Iris pigment epithelial cell (primary cell): ENCODE results near the gene MIER2.

ENCODE experiments used
- DNase-seq: peaks from one replicate; pipeline ENCODE4 v3.0.0-alpha.2; 2011; ENCODE audit warnings: low read depth

MIER2 gene

GRCh38 chr19:378706-379105, 34.1 kb upstream of the MIER2 start:
- DNase-seq = no peak

- no peak for DNase-seq
These were observed 33.4 kb upstream of the MIER2 start for GRCh38 chr19:377801-378581.

DNA sequence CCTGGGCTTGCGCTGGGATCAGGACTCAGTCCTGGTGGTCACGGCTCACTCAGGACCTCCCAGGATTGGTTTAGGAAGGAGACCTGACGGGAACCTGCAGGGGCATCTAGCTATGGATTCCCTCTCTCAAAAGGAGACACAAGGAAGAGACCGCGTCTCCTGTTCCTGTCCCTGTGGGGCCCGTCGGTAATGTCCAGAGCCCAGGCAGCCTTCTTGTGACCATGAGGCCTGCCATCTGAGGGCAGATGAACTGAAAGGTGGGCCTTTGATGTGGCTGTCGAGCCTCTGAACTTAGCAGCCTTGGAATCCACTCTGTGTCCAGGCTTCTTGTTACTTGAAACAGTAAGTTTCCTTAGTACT, 31.5 kb upstream of the MIER2 start:
- DNase-seq = no peak

DNA sequence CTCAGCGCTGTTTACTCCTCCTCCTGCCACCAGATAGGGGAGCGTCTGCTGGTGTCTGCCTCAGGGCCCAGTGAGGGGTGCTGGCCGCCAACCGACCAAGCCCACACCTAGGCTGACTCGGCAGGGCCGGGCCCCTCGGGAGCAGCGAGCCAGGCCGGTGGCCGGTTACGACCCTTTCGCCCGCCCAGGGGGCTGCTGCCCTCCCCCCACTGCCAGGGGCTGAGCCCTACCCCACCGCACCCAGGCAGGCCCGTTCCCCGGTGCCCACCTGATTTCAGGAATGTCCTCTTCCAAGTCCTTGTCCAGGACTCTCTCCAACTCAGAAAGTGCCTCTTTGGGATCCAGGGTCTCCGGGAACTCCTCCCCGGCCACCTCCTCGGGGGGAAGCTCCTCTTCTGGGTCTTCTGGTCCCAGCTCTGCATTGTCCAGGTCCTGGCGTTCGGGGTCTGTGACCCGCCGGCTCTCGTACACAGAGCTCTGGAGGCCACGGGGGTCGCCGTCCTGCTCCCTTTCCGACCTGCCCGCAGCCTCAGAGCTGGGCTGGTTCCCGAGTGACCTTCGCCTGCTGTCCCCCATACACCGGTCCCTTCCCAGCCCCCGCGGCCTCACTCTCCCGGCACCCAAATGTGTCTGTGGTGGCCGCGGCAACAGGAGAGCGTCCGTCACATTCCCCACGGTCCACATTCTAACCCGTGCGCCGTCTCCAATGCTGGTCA, 31.0 kb upstream of the MIER2 start:
- no peak for DNase-seq

- DNase-seq = no peak
These were observed 30.3 kb upstream of the MIER2 start for GRCh38 chr19:374886-375235.

- DNase-seq = no peak
These were observed 29.7 kb upstream of the MIER2 start for GRCh38 chr19:374183-374885.

GRCh38 chr19:373391-374182, 29.0 kb upstream of the MIER2 start:
- DNase-seq = no peak

DNA sequence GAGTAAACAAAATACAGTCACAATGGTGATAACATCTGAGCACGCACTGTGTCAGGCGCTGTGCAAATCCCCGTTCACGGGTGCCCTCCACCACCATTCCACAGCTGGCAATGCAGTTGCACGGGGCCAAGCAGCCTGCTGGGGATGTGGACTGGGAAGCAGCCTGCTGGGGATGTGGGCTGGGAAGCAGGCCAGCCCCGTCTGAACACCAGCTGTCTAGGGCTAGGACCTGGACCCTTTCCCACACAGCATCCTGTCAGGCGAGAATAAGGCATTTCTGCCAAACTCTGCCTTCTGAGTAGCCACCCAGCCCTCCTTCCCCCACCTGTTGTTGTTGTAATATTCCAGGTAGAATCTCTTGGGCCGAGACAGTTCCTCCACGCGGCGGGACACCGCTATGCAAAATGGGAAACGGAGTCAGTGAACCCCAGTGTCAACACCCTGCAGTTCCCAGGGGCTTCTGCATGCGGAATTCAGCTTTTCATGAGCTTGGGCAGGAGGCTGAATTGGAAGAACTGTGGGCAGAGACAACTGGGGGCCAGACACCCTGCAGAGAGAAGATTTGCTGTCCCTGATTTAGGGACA, 27.8 kb upstream of the MIER2 start:
- DNase-seq = peak; percentile 50

DNA sequence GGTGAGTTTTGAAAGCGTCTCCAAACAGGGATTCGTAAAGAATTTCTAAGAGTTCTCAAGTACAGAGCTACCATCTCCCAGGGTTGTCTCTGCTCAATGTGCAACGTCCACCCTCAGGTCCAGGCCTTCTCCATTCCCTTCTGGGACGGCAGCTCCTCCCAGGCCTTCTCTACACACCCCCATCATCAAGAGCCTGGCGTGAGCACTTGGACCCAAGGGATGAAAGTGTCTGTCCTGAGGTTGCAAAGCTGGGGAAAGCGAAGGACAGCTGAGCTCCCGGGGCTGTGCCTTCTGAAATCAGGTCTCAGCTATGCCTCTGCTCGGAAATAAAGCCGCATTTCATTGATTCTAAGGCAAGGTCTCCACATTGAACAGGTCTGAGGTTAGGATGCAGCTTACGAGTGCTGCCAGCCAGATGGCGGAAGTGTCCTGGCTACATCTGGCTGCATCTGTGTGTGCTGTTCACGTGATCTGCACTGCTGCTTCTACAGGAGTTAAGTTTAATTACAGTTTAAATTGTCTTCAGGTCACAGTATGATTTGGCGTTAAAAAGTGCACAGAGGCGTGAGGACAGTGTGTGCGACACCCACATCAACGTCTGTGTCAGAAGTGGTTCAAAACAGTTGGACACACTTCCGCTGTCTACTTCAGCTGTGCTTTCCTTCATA, 27.0 kb upstream of the MIER2 start:
- DNase-seq = no peak

DNA sequence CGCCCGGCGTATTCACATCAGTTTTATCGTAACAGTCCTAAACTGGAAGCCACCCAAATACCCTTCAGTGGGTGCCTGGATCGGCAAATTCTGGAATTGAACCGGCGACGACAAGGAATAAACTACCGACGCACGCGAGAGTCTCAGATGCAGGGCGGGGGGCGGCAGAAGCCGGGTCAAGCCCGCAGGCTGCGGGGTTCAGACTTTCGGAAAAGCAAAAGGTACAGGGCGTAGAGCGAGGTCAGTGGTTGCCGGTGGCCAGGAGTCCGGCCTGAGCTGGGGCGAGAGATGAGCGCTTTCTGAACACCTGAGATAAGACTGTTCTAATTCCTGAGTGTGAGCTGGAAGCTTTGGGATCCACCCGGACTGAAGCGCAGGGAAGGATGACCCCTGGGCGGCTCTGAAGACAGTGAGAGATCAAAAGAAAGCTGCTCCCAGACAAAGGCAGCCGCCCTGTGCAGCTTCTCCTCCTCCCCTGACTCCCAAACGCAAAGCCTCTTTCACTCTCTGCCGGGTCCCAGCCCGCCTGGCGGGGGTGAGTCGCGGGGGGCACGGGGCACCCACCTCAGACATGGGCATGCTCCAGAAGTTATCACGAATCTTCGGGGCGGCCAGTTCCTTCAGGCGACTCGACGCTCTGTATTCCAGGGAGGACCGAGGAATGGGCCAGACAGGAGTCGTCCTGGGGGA, 26.2 kb upstream of the MIER2 start:
- DNase-seq = no peak

DNA sequence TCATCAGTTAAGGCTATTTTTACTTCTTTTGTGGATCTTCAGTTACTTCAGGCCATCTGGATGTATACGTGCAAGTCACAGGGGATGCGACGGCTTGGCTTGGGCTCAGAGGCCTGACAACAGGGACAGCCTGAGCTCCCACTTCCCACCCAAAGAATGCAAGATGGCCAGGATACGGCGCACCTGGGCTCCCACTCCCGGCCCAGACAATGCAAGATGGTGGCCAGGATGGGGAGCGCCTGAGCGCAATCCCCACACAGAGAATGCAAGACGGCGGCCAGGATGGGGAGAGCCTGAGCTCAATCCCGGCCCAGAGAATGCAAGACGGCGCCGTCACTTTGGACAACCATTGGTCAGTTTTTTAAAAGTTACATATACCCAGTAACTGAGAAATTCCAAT, 25.3 kb upstream of the MIER2 start:
- DNase-seq = no peak

- no peak for DNase-seq
These were observed 24.7 kb upstream of the MIER2 start for GRCh38 chr19:369256-369655.

- no peak for DNase-seq
These were observed 24.0 kb upstream of the MIER2 start for GRCh38 chr19:368630-369024.

DNA sequence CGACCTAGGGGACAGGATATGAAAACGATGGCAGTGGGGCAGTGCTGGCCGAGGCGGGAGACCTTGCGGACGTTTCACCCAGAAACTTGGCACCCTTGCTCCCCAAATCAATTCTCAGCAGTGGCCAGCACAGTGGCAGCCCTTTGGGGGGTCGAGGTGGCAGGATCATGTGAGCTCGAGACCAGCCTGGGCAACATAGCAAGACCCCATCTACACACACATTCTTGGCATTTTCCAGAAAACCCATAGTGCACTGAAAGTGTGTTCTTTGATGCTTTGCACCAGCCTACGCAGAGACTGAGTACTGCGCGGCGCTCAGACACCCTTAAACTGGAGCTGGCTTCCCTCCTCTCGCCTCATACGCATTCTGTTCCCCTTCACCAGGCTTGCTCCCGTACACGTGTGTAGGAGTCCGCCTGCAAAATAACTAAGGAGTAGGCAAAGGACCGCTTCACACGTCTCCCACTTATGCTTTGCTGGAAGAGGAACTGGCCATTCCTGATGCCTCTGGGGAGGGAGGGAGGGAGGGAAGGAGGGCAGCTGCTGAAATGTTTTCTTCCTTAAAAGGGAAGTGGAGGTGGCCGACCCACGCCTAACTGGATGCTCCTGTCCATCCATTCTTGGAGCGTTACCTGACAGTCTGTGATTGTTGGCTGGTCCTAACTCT, 23.5 kb upstream of the MIER2 start:
- no peak for DNase-seq

DNA sequence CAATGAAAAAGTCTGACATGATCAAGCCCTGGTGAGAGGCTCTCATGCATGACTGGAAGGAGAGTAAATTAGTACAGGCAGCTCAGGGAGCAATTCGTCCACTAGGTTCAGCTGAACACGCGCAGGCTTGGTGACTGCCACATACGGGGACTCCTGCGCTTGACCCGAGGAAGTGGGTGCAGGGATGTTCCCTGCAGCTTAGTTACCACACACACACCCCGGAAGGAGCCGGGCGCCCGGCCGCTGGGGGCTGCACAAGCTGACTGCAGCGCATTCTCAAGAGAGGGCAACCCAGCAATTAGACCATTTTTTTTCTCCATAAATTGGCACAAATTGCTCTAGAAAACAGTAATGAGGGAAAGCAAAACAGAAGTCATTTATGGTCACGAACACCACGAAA, 23.0 kb upstream of the MIER2 start:
- DNase-seq = no peak

DNA sequence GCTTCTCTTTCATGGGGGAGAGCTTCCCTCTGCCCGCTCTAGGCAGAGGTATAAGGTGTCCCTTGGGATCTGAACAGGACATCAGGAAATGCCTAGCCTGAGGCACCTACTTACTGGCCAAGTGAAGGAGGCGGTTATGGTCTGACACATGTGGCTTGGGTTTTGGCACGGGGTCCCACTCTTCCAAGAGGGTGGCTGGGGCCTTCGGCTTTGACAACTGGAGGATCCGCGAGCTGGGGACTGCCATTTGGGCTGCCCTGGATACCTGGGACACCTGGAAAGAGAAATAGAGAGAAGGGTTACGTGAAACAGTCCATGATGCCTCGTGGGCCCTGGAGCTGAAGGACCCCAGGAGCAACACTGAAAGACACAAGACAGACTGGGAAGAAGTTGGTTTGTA, 22.4 kb upstream of the MIER2 start:
- no peak for DNase-seq

GRCh38 chr19:366205-366783, 21.7 kb upstream of the MIER2 start:
- no peak for DNase-seq

DNA sequence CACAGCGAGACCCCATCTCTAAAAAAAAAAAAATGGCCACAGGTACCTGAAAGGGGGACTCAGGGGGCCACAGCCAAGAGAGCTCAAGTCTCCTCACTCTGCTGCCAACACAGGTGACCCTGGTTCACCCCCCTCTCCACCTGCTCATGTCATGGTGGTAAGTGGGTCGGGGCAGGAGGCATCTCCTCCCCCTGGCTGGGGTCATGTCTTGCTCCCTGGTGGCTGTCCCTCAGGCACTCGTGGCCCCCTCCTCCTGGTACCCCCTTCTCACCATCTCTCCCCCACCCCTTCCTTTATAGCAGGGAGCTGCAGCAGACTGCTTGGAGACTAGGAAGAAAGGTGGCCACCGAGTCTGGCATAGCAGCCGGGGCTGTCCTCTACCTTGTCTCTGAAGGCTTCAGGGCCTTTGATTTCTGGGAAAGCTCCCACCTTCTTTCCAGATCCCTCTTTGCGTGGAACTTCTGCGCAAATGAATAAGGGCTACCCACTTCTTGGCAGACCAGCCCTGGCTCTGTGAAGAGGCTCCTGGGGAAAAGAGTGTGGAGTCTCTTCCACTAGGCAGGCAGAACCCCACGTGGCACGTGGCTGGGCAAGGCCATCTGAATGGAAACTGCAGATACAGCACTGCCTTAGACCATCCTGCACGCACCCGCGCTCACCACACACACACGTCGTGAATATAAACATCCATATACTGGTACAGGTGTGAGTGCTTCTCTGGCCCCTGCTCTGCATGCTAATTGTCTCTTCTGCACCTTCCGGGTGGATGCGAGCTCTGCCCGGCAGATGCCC, 20.1 kb upstream of the MIER2 start:
- DNase-seq = no peak

GRCh38 chr19:362683-363082, 18.1 kb upstream of the MIER2 start:
- DNase-seq = no peak
